ENCODE measurements around the gene CIDEB. TPM values are rescaled to one million over a fixed set of nuclear protein-coding genes. Genes with fewer than 3 reads are reported as not detected.

Gene CIDEB
- total and polyA plus RNA-seq, 2 of the 4 experiments (the other 2 are of a cell fraction), result under 0.01 to 0.19 TPM

GRCh38 chr14:24284501-24285035 is 23.2 kb downstream of the CIDEB start:
- Histone ChIP-seq H2BK120ac (ENCODE audit: low read depth, low read length) (no peak overlapping the region), H3K9me3 (ENCODE audit: control insufficient read depth, insufficient read depth, low read length) (no peaks in the 10 kb centered on the region), H3K4me2 (ENCODE audit: low read depth, low read length) (no peak overlapping the region), H4K20me1 (ENCODE audit: insufficient read depth, low read length) (no peaks in the 10 kb centered on the region; the same call in 1 of the 2 replicates), H4K5ac (ENCODE audit: low read depth, low read length) (no peak overlapping the region), H3K36me3 (ENCODE audit: control insufficient read depth, insufficient read depth, low read length) (peaks cover 2% of the 10 kb centered on the region), H3K79me1 (ENCODE audit: low read depth in 1 of 2, low read length in 2 of 2) (peaks cover 0 to 10% of the 10 kb centered on the region in 2 experiments; a peak in 2 of 4 replicates), H3K56ac (ENCODE audit: extremely low read depth, insufficient read depth, low read length) (no peak overlapping the region), H3K27me3 (ENCODE audit: control insufficient read depth, insufficient read depth, low read length) (no peaks in the 10 kb centered on the region), H2AFZ (replicated peaks; ENCODE audit: low read length, poor library complexity) (no peak overlapping the region), H3K4me3 (ENCODE audit: insufficient read depth, low read depth, low read length) (no peak overlapping the region), H3K4ac (ENCODE audit: low read depth, low read length) (no peak overlapping the region), H3K4me1 (ENCODE audit: control insufficient read depth, insufficient read depth, low read length) (no peaks in the 10 kb centered on the region), H2BK5ac (ENCODE audit: low read depth, low read length, poor library complexity, severe bottlenecking) (no peak overlapping the region), H3K23ac (ENCODE audit: low read depth, low read length) (no peak overlapping the region), H4K91ac (ENCODE audit: insufficient read depth, low read depth, low read length) (no peak overlapping the region), H2BK15ac (ENCODE audit: low read depth, low read length) (no peak overlapping the region), H2AK5ac (ENCODE audit: low read depth, low read length) (no peak overlapping the region), H3K9ac (ENCODE audit: low read depth, low read length) (no peak overlapping the region), H2BK20ac (ENCODE audit: low read depth, low read length) (no peak overlapping the region), H3K14ac (replicated peaks; ENCODE audit: low read depth, low read length) (no peak overlapping the region), H3K18ac (ENCODE audit: low read depth, low read length) (no peak overlapping the region), H2AK9ac (replicated peaks; ENCODE audit: low read depth, low read length, poor library complexity) (no peak overlapping the region), H4K8ac (ENCODE audit: low read depth in 2 of 2, low read length in 2 of 2) (no peak overlapping the region), H3K9me1 (ENCODE audit: insufficient read depth, low read length) (no peaks in the 10 kb centered on the region; the same call in 1 of the 2 replicates), H3K27ac (ENCODE audit: insufficient read depth, low read length) (no peak overlapping the region)
- WGBS, 2 experiments (ENCODE audit: extremely low coverage in 2 of 2, insufficient read length in 1 of 2), result 75% methylated on average over 4 of the region's 11 CpGs; no CpG with 5 or more reads in 1 of the 2 experiments
- POLR2A ChIA-PET (ENCODE audit: unreplicated experiment), result no interaction called here
- BruUV-seq (replicated peaks), result no TSS peak
- CTCF ChIA-PET, result no interaction called here
- intact Hi-C loops (cut with micrococcal nuclease), result no loop called here
- ATAC-seq (ENCODE audit: low read depth) (no peak), DNase-seq (no peak)
- dilution Hi-C loops (cut with HindIII; ENCODE audit: low sequenced_read_pairs, unreplicated experiment), result no loop called here
- in situ Hi-C loops (cut with MboI; ENCODE audit: low sequenced_read_pairs), result no loop called here
- TF ChIP-seq FOS (IDR thresholded peaks at IDR 0.05; ENCODE audit: low read depth, low read length) (no peak), USF2 (IDR thresholded peaks at IDR 0.05; ENCODE audit: low read depth, low read length) (no peak), CHD1 (IDR thresholded peaks at IDR 0.05; ENCODE audit: low read depth, low read length) (no peak), MXI1 (IDR thresholded peaks at IDR 0.05; ENCODE audit: borderline replicate concordance, low read depth, low read length) (no peak), CEBPB (IDR thresholded peaks at IDR 0.05; ENCODE audit: low read depth, low read length) (no peak), NFE2L2 (IDR thresholded peaks at IDR 0.05; ENCODE audit: low read depth, low read length) (no peak), ELK1 (IDR thresholded peaks at IDR 0.05; ENCODE audit: borderline replicate concordance, low read depth, low read length) (no peak), MAZ (IDR thresholded peaks at IDR 0.05; ENCODE audit: borderline replicate concordance, low read depth, low read length) (no peak), RCOR1 (IDR thresholded peaks at IDR 0.05; ENCODE audit: insufficient replicate concordance, low read length) (no peak), RFX5 (IDR thresholded peaks at IDR 0.05; ENCODE audit: low read depth, low read length) (no peak)
